ENCODE measurements around the gene AGBL4. TPM values are rescaled to one million over a fixed set of nuclear protein-coding genes. Genes with fewer than 3 reads are reported as not detected.
"Not testable (repeated sequence)": the region's sequence is repeated elsewhere in the genome, so short reads cannot be mapped to it uniquely, and the experiment has no call there.

The AGBL4 gene
- polyA plus RNA-seq, 1 experiment = not detected

- no peaks in the 10 kb centered on the region for H3K27me3 ChIP-seq (ENCODE audit: control insufficient read depth, insufficient read depth, low read length)
- CTCF ChIA-PET = no interaction called here
- POLR2A ChIA-PET = no interaction called here
- no peak overlapping the region for H3K4me3 ChIP-seq (ENCODE audit: low read depth, low read length)
- no peak for DNase-seq (ENCODE audit: low read depth, low spot score)
- no peak overlapping the region for H3K27ac ChIP-seq (ENCODE audit: low read depth, low read length)
- no peak for TF ChIP-seq CTCF (IDR thresholded peaks at IDR 0.05; ENCODE audit: low read depth, low read length)
- no peaks in the 10 kb centered on the region for H3K9me3 ChIP-seq (ENCODE audit: control insufficient read depth, insufficient read depth, low read length)
Measured at GRCh38 chr1:49307457-49307856, 716.3 kb downstream of the AGBL4 start.

GRCh38 chr1:49306507-49307070 lies 717.2 kb downstream of the AGBL4 start:
- ChIA-PET POLR2A (no interaction called here), CTCF (no interaction called here)
- Histone ChIP-seq H3K27ac (ENCODE audit: low read depth, low read length) (no peak overlapping the region), H3K9me3 (ENCODE audit: control insufficient read depth, insufficient read depth, low read length) (peaks cover 2% of the 10 kb centered on the region; the same call in 1 of the 2 replicates), H3K27me3 (ENCODE audit: control insufficient read depth, insufficient read depth, low read length) (no peaks in the 10 kb centered on the region), H3K4me3 (ENCODE audit: low read depth, low read length) (no peak overlapping the region)
- TF ChIP-seq CTCF (IDR thresholded peaks at IDR 0.05; ENCODE audit: low read depth, low read length) = no peak
- no peak for DNase-seq (ENCODE audit: low read depth, low spot score)

GRCh38 chr1:49302400-49302799 lies 721.4 kb downstream of the AGBL4 start:
- POLR2A ChIA-PET; H3K27ac ChIP-seq (ENCODE audit: low read depth, low read length); DNase-seq (ENCODE audit: low read depth, low spot score); CTCF ChIA-PET; H3K4me3 ChIP-seq (ENCODE audit: low read depth, low read length); H3K27me3 ChIP-seq (ENCODE audit: control insufficient read depth, insufficient read depth, low read length): not testable (repeated sequence)
- peaks cover 10% of the 10 kb centered on the region for H3K9me3 ChIP-seq (ENCODE audit: control insufficient read depth, insufficient read depth, low read length)

GRCh38 chr1:49298304-49298703 lies 725.5 kb downstream of the AGBL4 start:
- CTCF ChIA-PET = no interaction called here

GRCh38 chr1:49297783-49298182 lies 726.0 kb downstream of the AGBL4 start:
- DNase-seq (ENCODE audit: low read depth, low spot score) = no peak
- Histone ChIP-seq H3K27ac (ENCODE audit: low read depth, low read length) (no peak overlapping the region), H3K4me3 (ENCODE audit: low read depth, low read length) (no peak overlapping the region), H3K9me3 (ENCODE audit: control insufficient read depth, insufficient read depth, low read length) (peaks cover 15% of the 10 kb centered on the region), H3K27me3 (ENCODE audit: control insufficient read depth, insufficient read depth, low read length) (no peaks in the 10 kb centered on the region)
- no peak for TF ChIP-seq CTCF (IDR thresholded peaks at IDR 0.05; ENCODE audit: low read depth, low read length)
- ChIA-PET POLR2A (no interaction called here), CTCF (no interaction called here)

More at GRCh38 chr1:49298304-49298703, 725.5 kb downstream of the AGBL4 start:
- Histone ChIP-seq H3K9me3 (ENCODE audit: control insufficient read depth, insufficient read depth, low read length) (peaks cover 10% of the 10 kb centered on the region), H3K4me3 (ENCODE audit: low read depth, low read length) (no peak overlapping the region), H3K27me3 (ENCODE audit: control insufficient read depth, insufficient read depth, low read length) (no peaks in the 10 kb centered on the region), H3K27ac (ENCODE audit: low read depth, low read length) (no peak overlapping the region)
- POLR2A ChIA-PET = no interaction called here
- no peak for DNase-seq (ENCODE audit: low read depth, low spot score)
- TF ChIP-seq CTCF (IDR thresholded peaks at IDR 0.05; ENCODE audit: low read depth, low read length) = no peak

GRCh38 chr1:49294539-49294938 lies 729.2 kb downstream of the AGBL4 start:
- no peak for DNase-seq (ENCODE audit: low read depth, low spot score)
- H3K27me3 ChIP-seq (ENCODE audit: control insufficient read depth, insufficient read depth, low read length) = no peaks in the 10 kb centered on the region
- H3K4me3 ChIP-seq (ENCODE audit: low read depth, low read length) = no peak overlapping the region
- no peak overlapping the region for H3K27ac ChIP-seq (ENCODE audit: low read depth, low read length)
- ChIA-PET POLR2A (no interaction called here), CTCF (no interaction called here)
- TF ChIP-seq CTCF (IDR thresholded peaks at IDR 0.05; ENCODE audit: low read depth, low read length) = no peak
- H3K9me3 ChIP-seq (ENCODE audit: control insufficient read depth, insufficient read depth, low read length) = peaks cover 26% of the 10 kb centered on the region

Data from AG04450 (cell line).